SK-N-SH (cell line): Measurements from ENCODE around the gene MALT1. TPM values are rescaled to one million over a fixed set of nuclear protein-coding genes. Genes with fewer than 3 reads are reported as not detected.

Experiments
- FOSL2 ChIP-seq: IDR thresholded peaks from 2 replicates; pipeline ENCODE4 v1.4.0; 2012; ENCODE audit warnings: low read depth, mild to moderate bottlenecking, moderate library complexity, borderline replicate concordance
- PBX3 ChIP-seq: IDR thresholded peaks from 2 replicates; pipeline ENCODE4; 2012
- USF1 ChIP-seq: IDR thresholded peaks from 2 replicates; pipeline ENCODE4 v1.4.0; 2012; ENCODE audit warnings: low read depth, borderline replicate concordance
- polyA plus RNA-seq, 3 experiments: library from polyadenylated mRNA; depleted of rRNA; stranded (reverse); fragments of >200 nt; gene quantifications; 2 replicates each; pipeline ENCODE4 v1.2.3, GENCODE V29; 2012

The MALT1 gene
- polyA plus RNA-seq, 1 of the 3 experiments (the other 2 are of a cell fraction), result 6.6 TPM

GRCh38 chr18:58803978-58804377 lies 132.7 kb downstream of the MALT1 start (continued):
- no peak for TF ChIP-seq PBX3
- no peak for TF ChIP-seq FOSL2
- no peak for TF ChIP-seq USF1

Other genes starting within 250 kb of the MALT1 start
- 8.9 and 17.5 TPM in 2 replicates for gene ALPK2, start 42.4 kb upstream of the MALT1 start, polyA plus RNA-seq (2012; rRNA removed)
- gene ZNF532, start 193.4 kb downstream of the MALT1 start, polyA plus RNA-seq (2012; rRNA removed), result 34.7 and 39.2 TPM in 2 replicates